Measurements from ENCODE around the gene TMPRSS5. TPM values are rescaled to one million over a fixed set of nuclear protein-coding genes. Genes with fewer than 3 reads are reported as not detected.
"Not testable (repeated sequence)": the region's sequence is repeated elsewhere in the genome, so short reads cannot be mapped to it uniquely, and the experiment has no call there.

The TMPRSS5 gene
- polyA plus RNA-seq, 1 donor (not counting 4 experiments of a cell fraction or from before 2014, with no cell fraction given): 0.04 TPM

DNA sequence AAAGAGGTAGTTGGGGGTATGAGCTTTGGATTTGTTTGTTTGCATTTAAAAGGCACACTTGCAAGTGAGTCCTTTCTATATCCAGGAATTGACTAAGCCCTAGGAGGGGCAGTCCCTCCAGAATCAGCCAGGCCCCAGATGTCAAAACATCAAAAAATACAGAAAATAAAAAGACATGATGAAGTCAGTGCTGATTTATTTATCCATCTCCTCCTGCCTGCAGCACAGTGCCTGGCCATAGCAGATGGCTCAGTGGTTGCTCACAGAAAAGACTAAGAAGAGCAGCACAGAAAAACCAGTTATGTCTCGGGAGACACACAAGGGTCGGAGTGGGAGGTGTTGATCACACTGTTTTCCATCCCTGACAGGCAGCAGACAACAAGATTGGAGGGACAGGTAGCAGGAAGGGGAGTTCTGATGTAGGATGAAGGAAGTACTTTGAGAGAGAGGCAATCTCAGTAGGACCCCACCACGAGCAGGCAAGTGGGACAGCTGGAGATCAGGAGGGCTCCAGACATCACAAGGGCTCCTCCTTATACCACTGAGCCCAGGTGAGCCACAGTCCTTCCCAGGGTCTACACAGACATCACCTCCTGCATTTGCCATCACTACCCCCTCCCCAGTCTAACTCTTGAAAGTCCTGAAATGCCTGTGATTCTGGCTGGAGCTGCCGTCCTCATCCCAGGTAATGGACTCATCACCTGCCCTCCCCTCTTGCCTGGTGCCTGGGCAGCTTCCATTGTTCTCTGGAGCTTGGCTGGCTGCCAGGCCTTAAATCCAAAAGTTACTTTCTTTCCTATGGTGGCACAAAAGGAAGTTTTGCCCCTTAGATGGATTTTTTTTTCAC is 32.3 kb downstream of the TMPRSS5 start:
- DNase-seq (ENCODE audit: low read depth, low spot score): no peak

DNA sequence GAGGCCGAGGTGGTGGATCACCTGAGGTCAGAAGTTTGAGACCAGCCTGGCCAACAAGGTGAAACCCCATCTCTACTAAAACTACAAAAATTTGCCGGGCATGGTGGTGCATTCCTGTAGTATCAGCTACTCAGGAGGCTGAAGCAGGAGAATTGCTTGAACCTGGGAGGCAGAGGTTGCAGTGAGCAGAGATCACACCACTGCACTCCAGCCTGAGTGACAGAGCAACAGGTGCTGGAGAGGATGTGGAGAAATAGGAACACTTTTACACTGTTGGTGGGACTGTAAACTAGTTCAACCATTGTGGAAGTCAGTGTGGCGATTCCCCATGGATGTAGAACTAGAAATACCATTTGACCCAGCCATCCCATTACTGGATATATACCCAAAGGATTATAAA is 34.2 kb downstream of the TMPRSS5 start:
- H3K4me2 ChIP-seq (ENCODE audit: control insufficient read depth, extremely low read depth, insufficient read depth, low read depth, low read length); H3K4me3 ChIP-seq (ENCODE audit: control insufficient read depth in 2 of 3, extremely low read depth in 1 of 3, insufficient read depth in 2 of 3, low read depth in 1 of 3, low read length in 3 of 3); dilution Hi-C loops (cut with MboI; ENCODE audit: extremely low pct_ligation_motif_present, low sequenced_read_pairs); H3K9me3 ChIP-seq (ENCODE audit: control insufficient read depth, low read depth, low read length); DNase-seq (ENCODE audit: low read depth, low spot score); H3K79me2 ChIP-seq (ENCODE audit: control insufficient read depth, insufficient read depth, low read length); FAIRE-seq; H3K9me1 ChIP-seq (ENCODE audit: control insufficient read depth, extremely low read depth, insufficient read depth, low read length); H4K20me1 ChIP-seq (ENCODE audit: control insufficient read depth, extremely low read depth, insufficient read depth, low read length); H3K9ac ChIP-seq (ENCODE audit: control insufficient read depth, extremely low read depth, insufficient read depth, low read length); H3K36me3 ChIP-seq (ENCODE audit: control insufficient read depth in 2 of 2, extremely low read depth in 1 of 2, insufficient read depth in 2 of 2, low read length in 2 of 2); H3K27me3 ChIP-seq (ENCODE audit: control insufficient read depth, extremely low read depth, insufficient read depth, low read length); H3K27ac ChIP-seq (ENCODE audit: control insufficient read depth, insufficient read depth, low read length); H2AFZ ChIP-seq (ENCODE audit: control insufficient read depth, low read length): not testable (repeated sequence)
- H3K4me1 ChIP-seq (ENCODE audit: control insufficient read depth, extremely low read depth, insufficient read depth, low read length): peaks cover 15% of the 10 kb centered on the region

More for the DNA sequence above, 32.3 kb downstream of the TMPRSS5 start:
- Histone ChIP-seq H2AFZ (ENCODE audit: control insufficient read depth, low read length) (no peak overlapping the region), H3K9me3 (ENCODE audit: control insufficient read depth, low read depth, low read length) (no peaks in the 10 kb centered on the region), H4K20me1 (ENCODE audit: control insufficient read depth, extremely low read depth, insufficient read depth, low read length) (no peaks in the 10 kb centered on the region), H3K4me1 (ENCODE audit: control insufficient read depth, extremely low read depth, insufficient read depth, low read length) (peaks cover 15% of the 10 kb centered on the region), H3K9ac (ENCODE audit: control insufficient read depth, extremely low read depth, insufficient read depth, low read length) (no peak overlapping the region), H3K4me3 (ENCODE audit: control insufficient read depth in 2 of 3, extremely low read depth in 1 of 3, insufficient read depth in 2 of 3, low read depth in 1 of 3, low read length in 3 of 3) (no peak overlapping the region), H3K27ac (ENCODE audit: control insufficient read depth, insufficient read depth, low read length) (no peak overlapping the region), H3K4me2 (ENCODE audit: control insufficient read depth, extremely low read depth, insufficient read depth, low read depth, low read length) (no peak overlapping the region), H3K79me2 (ENCODE audit: control insufficient read depth, insufficient read depth, low read length) (no peaks in the 10 kb centered on the region), H3K36me3 (ENCODE audit: control insufficient read depth in 2 of 2, extremely low read depth in 1 of 2, insufficient read depth in 2 of 2, low read length in 2 of 2) (no peaks in the 10 kb centered on the region), H3K9me1 (ENCODE audit: control insufficient read depth, extremely low read depth, insufficient read depth, low read length) (no peaks in the 10 kb centered on the region), H3K27me3 (ENCODE audit: control insufficient read depth, extremely low read depth, insufficient read depth, low read length) (peaks cover 6% of the 10 kb centered on the region)
- TF ChIP-seq, protein P1, sequence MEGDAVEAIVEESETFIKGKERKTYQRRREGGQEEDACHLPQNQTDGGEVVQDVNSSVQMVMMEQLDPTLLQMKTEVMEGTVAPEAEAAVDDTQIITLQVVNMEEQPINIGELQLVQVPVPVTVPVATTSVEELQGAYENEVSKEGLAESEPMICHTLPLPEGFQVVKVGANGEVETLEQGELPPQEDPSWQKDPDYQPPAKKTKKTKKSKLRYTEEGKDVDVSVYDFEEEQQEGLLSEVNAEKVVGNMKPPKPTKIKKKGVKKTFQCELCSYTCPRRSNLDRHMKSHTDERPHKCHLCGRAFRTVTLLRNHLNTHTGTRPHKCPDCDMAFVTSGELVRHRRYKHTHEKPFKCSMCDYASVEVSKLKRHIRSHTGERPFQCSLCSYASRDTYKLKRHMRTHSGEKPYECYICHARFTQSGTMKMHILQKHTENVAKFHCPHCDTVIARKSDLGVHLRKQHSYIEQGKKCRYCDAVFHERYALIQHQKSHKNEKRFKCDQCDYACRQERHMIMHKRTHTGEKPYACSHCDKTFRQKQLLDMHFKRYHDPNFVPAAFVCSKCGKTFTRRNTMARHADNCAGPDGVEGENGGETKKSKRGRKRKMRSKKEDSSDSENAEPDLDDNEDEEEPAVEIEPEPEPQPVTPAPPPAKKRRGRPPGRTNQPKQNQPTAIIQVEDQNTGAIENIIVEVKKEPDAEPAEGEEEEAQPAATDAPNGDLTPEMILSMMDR (optimal IDR thresholded peaks at IDR 0.05 in 1 of 3, IDR thresholded peaks at IDR 0.05 in 1 of 3, conservative IDR thresholded peaks at IDR 0.05 in 1 of 3; ENCODE audit: extremely low read depth in 1 of 3, insufficient read depth in 2 of 3, low read length in 3 of 3): no peak
- no peak for TF ChIP-seq EZH2 (IDR thresholded peaks at IDR 0.05; ENCODE audit: low read length)
- dilution Hi-C loops (cut with MboI; ENCODE audit: extremely low pct_ligation_motif_present, low sequenced_read_pairs): no loop called here
- FAIRE-seq: no peak

Measured in keratinocyte (primary cell).